GM21367 (cell line): ENCODE measurements around the gene NADK2.

Experiments used
- ATAC-seq: cut with Tn5 transposase; IDR thresholded peaks from one replicate; pipeline ENCODE4 v1.9.1; 2021; ENCODE audit not compliant: unreplicated experiment

The NADK2 gene

DNA sequence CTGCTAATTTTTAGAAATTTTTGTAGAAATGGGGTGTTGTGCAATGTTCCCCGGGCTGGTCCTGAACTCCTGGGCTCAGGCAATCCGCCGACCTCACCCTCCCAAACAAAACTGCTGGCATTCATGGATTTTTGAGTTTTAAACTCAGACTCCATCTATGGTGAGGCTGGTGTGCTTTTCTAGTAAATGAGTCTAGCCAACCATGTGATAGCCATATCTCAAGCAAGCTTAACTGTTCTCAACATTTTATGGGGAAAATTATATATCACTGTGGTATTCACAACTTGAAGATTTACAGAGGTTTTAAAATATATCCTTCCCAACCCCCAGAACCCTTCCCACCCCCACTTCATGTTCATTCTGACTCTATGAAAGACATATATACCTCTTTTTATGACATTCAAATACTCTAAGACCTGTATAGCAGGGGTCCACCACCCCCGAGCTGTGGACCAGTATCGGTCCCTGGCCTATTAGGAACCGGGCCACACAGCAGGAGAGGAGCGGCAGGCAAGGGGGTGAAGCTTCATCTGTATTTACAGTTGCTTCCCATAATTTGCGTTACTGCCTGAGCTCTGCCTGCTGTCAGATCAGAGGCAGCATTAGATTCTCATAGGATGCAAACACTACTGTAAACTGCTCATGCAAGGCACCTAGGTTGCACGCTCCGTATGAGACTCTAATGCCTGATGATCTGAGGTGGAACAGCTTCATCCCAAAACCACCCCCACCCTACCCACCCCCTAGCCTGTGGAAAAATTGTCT, 4.5 kb upstream of the NADK2 start:
- no peak for ATAC-seq

DNA sequence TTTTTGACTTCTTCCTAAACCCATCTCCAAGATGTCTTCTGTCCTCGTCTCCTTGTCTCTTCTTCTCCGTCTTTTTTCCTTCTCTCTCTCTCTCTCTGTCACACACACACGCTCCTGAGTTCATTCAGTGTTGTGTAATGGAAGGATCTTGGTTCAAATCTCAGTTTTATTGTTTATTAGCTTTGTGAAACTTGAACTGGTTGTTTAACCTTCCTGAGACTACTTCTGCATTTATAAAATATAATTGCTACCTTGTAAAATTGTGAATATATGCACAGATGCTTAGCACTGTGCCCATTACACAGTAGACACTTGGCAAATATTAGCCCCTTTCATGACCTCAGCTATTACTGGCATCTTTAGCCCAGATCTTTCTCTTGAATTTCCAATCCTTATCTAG, 2.4 kb upstream of the NADK2 start:
- ATAC-seq: no peak

DNA sequence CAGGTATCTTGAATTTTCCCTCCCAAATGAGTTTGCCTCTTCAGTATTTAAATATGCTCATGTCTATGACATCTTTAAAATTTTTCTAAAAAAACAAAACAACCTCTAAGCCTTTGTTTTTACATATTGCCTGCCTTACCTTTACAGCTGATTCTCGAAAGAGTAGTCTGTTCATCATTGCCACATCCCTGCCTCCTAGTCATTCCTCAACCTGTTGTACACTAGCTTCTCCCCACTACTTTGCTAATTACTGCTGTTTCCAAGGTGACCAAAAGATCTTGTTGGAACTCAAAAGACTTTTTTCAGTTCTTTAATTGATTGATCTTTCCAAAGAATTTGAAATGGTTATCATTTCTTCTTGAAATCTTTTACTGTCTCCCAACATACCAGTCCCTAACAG, 1.9 kb upstream of the NADK2 start:
- no peak for ATAC-seq

DNA sequence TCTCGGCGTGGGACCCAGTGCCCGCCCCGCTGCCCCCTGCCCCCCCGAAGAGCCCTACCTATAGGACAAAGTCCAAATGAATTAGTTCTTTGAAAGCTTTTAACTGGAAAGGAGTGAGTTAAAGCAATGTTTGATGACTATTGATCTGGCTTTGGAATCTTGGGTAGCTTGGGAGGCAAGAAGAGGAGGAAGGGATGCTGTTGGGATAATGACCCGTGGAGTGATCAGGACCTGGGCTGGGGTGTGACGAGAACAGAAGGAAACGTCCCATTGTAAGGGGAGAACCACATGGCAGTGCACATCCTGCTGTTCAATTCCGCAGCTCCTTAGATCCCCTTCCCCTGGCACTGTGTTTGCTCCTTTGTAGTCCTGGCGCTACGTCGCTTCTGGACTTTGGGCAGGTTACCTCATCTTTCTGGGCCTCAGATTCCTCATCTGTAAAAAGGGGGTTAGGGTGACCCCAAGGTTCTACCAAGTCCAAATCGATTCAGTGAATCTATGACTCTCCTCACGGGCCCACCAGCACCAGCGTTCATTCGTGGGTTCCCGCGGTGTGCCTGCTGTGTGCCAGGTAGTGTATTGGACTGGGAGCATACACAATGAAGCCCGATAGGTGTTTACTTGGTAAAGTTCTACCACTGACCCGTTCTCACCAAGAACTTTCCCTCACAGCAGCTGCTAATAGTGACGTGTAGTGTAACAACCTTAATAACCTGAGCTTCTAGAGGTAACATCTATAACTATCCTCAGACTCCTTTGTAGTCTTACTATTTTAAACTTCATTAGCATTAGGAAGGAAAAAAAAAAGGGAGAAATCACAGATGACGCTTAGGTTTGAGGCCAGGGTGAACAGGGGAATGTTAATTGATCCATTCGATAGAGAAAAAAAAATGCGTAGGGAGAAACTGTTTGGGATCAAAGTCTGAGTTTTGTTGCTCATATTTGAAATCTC, 1.1 kb upstream of the NADK2 start:
- ATAC-seq: no peak

DNA sequence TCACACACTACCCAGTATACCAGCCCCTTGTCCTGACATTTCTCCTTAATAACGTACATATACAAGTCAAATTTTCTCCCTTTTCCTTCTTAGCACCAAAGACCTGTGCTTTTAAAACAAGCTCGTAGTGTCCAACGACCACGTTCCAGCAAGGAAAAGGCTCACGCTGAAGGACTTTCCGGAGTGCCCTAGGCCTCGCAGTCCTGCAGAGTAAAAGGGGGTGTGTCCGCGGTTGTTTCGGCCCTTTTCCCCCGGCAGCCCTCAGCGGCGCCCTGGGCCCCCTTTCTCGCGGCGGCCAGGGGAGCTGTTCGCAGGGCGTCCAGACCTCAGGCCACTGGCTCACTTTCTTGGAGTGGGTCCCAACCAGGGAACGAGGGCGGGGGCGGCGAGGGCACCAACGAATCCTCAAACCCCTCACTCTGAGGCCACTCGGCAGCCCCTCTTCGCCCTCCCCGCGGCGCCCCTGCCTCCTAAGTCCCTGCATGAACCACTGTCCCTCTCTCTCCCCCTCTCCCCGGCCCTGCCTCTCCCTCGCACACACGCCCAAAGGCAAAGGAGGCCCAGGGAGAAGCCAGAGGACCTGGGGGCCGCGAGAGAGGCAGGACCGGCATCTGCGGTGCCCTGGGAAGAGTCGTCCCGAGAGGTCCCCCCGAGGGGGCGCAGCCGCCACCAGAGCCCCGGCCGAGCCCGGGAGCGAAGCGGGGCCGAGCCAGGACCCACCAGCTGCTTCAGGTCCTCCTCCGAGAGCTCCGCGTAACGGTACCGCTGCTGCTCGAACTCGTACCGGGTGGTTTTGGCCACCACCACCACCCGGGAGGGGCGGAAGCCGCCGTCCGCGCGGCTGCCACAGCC, 720 bp downstream of the NADK2 start:
- peak; percentile 21 for ATAC-seq

DNA sequence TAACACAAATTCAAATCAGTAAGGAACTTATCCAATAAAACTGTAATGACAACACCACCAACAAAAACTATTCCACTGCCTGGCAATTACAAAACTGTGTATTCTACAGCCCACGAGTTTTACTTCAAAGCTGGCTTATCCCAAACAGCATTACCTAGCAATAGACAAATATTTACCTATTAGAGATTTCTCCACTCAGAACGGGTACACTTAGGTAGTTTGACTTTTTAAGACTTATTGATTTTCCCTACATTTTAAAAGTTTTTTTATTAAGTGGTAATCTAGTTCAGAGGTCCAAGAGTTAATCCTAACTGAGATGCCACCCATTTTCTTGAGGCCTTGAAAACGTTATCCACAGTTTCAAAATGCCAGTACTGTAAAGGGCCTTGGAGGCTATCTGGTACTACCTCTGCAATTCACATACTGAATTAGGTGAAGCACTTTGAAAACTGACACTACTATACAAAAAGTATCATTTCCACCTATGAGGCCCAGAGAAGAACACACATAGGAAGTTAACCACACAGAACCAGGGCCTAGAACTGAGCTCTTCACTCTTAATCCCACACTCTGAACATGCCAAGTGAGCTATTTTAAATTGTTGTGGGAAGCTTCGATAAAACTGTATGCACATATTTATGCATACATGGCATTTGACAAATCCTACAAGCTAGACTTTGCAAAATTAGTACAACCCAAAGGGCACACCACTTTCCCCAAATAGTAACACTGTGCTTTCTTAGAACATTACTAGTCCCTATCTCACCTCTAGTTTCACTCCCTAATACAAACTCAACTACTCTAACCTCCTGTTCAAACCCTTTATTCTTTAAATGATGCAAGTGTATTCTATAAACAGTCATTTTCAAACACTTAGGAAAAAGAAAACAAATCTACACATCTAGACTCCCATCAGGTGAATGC, 2.1 kb downstream of the NADK2 start:
- ATAC-seq: no peak

DNA sequence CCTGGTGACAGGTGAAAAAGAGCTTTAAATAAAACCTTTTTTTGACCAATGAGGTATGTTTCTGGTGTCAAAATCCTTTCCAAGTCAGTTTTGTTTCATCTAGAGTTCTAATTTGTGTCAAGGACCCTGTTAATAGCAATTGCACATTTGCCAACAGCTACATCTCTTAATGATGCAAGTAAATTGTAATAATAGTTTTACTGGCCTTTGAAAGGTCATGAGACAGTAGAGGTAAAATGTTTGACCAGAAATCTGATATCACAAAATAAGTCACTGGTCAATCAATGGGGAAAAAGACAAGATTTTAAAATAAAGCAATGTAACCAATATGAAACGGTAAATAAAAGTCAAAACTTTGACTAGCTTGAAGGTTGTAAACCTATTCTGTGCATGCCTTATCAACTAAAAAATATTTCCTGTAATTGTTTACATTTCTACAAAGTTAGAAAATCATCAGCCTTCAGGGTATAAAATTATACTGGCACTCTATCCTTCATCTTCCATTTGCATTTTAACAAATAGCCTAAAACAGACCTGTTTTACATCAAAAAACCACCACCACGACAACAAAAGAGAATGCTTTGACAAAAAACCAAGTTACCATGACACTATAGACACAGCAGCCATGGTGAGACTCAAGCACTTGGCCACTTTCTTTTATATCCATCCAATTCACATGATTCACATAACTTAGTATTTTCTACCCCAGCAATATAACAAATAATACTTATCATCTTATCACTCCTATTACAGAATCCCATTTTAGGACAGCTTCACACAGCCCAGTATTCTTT, 3.0 kb downstream of the NADK2 start:
- ATAC-seq: no peak

DNA sequence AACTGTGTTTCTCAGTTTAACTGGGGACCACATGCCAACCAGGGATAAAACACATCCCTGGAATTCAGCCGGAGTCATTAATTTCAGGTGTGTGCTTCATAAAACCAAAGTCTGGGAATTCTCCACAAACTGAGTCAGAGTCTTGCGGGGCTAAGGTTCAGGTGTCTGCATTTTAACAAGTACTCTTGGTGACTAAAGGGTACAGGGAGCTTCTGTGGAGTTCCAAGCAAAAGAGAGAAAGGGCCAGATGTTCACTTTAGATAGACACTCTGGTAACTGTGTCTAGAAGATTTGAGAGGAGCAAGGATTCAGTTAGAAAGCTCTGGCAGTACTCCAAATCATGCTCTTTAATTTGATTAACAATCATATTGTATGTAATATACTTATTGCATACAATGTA, 4.0 kb downstream of the NADK2 start:
- ATAC-seq: no peak

DNA sequence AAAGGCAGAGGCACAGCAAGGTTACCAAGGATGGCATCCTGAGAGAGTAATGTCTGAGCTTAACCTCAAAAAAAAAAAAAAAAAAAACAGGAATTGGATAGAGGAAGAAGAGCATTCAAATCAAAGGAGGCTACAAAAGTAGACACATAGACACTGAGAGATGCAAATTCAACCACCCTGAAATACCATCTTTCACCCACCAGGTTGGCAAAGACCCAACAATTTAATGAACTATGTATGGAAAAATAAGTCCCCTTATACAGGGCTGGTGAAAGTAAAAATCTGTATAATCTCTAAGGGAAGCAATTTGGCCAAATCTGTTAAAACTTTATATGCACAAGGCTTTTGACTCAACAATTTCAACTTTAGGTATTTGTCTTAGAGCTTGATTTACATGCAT, 4.9 kb downstream of the NADK2 start:
- no peak for ATAC-seq

DNA sequence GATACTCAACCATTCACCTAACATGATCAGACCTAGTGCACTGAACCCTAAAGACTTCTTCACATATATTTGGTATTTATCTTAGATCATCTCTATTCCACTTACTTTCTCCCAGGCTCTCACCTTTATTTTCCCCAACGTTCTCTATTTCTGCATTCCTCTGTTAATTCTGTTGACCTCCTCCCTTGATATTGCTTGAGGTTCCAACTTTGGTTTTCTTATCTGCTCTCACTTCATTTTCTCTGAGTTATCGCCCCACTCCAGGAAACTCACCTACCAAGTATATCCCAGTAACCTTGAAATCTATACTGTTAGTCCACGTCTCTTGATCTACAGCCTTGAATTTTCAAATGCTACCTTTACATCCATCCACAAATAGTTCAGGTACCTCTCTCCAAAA, 9.2 kb downstream of the NADK2 start:
- ATAC-seq: no peak

DNA sequence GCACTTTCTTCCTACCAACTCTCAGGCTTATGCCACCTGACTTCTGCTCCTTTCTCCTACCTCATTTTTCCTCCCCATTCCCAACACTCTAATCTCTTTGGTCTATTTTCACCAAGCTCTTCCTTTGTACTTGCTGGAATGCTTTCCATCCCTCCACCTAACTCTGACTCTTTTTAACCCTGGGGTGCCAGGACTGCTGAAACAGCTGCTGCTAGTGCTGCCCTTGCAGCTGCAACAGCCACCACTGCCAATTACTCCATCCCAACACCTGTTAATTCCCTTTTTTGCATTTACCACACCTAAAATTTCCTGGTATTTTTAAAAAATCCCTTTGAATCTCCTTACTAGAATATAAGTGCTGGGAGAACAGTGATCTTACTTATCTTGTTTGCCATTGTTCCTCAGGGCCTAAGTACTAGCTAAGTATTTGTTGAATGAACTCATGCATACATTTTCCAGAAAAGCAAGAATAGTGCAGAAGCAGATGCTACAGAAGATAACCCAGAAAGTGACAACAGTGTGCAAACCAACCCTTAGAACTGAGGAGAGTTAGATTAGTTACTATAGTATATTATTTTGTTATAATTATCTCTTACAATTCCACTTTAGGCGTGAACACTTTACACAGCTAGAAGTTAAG, 11.5 kb downstream of the NADK2 start:
- no peak for ATAC-seq

DNA sequence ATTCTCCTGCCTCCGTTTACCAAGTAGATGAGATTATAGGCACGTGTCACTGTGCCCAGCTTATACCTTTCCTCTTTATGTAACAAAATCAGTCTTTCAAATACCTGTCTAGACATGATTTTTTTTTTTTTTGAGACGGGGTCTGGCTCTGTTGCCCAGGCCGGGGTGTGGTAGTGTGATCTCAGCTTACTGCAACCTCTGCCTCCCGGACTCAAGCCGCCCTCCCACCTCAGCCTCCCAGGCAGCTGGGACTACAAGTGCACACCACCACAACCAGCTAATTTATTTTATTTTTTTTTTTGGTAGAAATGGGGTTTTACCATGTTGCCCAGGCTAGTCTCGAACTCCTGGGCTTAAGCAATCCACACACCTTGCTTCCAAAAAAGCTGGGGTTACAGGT, 13.2 kb downstream of the NADK2 start:
- no peak for ATAC-seq

DNA sequence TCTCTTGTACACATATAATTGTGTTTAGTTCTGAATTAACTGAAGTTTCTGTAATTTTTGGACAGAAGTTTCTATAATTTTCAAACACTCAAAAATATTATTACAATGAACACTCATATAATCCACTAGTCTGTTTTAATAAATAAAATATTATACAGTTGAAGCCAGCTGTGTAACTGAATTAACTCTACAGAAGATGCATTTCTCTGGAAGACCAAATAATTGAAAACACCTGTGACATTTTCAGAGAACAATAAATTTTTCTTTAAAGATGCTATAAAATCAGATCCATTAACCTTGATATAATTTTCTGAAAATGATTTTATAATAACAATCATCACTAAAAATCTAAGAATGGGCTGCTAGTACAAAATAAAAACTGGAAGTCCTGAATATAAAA, 14.7 kb downstream of the NADK2 start:
- ATAC-seq: no peak

DNA sequence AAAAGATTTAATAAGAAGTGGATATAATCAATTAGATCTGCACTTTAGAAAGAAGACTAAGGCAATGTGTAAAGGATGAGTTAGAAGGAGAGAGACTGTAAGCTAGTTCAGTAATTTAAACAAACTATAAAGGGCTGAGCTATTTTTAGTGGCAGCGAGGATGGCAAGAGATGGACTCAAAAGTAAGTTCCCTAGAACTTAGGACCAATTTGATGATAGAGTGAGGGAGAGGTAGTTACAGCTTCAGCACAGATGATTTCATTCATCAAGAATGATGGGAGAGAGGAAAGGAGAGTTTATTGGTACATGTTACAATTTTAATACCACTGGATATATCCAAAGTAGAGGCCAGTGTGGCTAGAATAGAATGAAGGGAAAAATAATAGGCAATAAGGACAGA, 19.1 kb downstream of the NADK2 start:
- ATAC-seq: no peak

DNA sequence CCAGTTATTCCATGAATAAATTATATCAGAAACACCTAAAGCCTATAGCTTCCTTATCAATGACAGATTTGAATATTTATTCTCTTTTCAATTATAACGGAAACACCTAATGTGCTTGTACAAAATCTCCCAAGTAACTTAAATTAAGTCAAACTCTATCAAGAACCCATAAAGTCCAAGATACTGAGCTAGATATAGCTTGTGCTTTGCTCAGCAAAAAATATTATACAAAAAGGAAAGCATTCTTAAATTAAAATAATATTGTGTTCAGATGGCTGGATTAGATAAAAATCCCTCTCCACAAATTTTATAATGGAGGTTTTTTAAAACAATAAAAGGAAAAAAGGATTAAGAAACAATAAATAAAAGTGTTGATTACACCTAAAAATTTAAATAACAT, 23.7 kb downstream of the NADK2 start:
- ATAC-seq: no peak

DNA sequence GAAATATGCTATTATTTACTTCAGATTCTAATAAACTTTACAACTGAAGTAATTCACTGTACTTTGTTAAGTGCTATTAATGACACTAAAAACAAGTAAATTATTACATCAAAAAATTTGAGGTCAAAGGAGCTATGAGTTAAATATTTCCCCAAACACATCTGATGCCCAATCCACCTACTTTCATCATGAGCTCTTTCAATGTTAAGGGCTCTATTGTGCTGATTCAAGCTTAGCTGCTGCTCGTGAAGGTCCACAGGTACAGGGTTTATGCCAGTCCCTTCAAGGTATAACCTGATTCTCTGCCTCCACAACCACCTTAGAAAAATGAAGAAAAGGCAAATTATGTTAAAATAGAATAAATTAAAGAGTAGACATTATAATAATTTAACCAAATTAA, 24.2 kb downstream of the NADK2 start:
- ATAC-seq: no peak

DNA sequence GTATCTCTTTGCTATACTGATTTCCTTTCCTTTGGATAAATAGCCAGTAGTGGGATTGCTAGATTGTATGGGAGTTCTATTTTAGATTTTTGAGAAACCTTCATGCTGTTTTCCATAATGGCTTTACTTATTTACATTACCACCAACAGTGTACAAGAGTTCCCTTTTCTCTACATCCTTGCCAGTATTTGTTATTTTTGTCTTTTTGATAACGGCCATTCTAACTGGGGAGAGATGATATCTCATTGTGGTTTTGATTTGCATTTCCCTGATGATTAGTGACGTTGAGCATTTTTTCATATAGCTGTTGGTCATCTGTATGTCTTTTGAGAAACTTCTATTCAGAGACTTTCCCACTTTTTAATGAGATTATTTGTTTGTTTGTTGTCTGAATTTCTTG, 25.8 kb downstream of the NADK2 start:
- no peak for ATAC-seq

DNA sequence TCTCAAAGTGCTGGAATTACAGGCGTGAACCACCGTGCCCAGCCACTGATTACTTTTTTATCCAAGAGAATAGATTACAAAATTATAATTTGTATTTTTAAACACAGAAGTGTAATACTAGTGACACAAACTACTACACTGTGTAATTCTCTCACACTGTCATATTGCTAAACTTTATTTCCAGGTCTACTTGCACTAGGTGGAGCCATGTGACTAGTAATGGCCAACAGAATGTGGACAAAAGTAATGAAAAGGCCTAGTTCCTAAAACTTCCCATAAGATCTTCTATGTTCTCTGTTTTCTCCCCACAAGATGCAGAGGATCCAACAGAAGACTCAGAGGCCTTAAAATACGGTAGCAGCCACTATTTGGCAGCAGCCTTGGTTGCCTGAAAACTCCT, 27.3 kb downstream of the NADK2 start:
- no peak for ATAC-seq

DNA sequence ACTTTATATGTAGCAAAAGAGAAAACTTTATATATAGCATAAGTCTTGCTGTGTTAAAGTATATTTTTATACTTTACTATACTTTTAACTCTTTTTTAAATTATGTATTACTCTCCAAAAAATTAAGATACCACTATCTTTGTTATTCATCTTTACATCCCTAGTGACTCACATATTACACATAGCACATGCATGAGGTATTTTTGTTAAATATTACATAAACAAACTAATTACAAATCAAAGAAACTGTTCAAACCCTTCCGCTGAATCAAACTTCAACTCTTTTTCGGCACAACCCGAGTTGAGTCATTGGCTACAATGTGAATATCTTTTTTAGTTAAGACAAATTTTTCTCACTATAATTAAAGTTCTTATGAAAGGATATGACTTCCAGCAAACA, 32.1 kb downstream of the NADK2 start:
- ATAC-seq: no peak
